T1000 (cell line): ENCODE data around the gene ZDHHC24.

Experiments
- DNase-seq: peaks from one replicate; lab custom pipeline; 2025; ENCODE audit warnings: mixed read lengths; lab: John Stamatoyannopoulos, UW

The ZDHHC24 gene

GRCh38 chr11:66566221-66566620 lies 20.4 kb upstream of the ZDHHC24 start:
- no peak for DNase-seq

- DNase-seq, result no peak
Measured at GRCh38 chr11:66564984-66565383, 19.1 kb upstream of the ZDHHC24 start.

DNA sequence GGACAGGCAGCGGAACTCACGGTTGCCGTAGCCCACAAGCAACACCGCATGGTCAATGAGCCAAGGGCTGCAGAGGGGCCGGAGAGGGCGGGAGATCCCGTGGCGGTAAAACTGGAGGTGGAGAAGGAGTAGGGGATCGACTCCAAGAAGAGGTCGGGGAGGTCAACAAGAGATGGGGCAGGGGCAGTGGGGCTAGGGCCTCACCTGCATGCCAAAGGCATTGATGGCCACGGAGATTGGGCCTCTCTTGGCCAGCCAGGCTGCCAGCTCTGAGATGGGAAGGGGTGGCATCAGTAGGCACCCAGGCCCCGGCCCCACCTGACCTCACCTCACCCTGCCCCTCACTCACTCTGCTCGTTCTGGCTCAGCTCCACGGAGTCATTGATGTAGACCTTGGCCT lies 18.7 kb upstream of the ZDHHC24 start:
- DNase-seq, result no peak

- no peak for DNase-seq
Measured at GRCh38 chr11:66563832-66564231, 18.0 kb upstream of the ZDHHC24 start.

GRCh38 chr11:66562907-66563583 lies 17.2 kb upstream of the ZDHHC24 start:
- DNase-seq, result no peak

DNA sequence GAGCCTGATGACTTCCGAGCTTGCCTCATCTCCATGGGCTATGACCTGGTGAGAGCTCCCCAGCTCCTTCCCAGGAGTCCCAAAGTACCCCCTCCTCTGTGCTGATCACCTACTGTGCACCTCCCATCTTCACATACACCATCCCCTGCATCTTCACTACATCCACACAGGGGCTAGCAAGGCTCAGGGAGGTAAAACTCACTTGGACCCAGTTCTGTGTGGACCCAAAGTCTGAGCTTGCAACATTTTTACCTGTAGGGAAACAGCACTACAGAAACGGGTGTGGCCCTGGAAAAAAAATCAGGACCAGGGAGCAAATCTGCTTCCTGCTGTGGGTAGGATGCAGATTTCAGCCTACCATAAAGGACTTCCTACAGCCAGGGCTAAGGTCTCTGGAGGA lies 16.4 kb upstream of the ZDHHC24 start:
- no peak for DNase-seq

DNA sequence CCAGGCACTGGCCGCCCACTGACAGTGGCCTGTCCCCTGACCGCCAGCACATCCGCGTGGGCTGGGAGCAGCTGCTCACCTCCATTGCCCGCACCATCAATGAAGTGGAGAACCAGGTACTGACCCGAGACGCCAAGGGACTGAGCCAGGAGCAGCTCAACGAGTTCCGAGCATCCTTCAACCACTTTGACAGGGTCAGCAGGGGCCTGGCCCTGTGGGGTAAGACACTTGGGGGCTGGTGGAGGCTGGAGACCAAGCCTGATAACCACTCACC lies 16.1 kb upstream of the ZDHHC24 start:
- DNase-seq, result no peak

DNA sequence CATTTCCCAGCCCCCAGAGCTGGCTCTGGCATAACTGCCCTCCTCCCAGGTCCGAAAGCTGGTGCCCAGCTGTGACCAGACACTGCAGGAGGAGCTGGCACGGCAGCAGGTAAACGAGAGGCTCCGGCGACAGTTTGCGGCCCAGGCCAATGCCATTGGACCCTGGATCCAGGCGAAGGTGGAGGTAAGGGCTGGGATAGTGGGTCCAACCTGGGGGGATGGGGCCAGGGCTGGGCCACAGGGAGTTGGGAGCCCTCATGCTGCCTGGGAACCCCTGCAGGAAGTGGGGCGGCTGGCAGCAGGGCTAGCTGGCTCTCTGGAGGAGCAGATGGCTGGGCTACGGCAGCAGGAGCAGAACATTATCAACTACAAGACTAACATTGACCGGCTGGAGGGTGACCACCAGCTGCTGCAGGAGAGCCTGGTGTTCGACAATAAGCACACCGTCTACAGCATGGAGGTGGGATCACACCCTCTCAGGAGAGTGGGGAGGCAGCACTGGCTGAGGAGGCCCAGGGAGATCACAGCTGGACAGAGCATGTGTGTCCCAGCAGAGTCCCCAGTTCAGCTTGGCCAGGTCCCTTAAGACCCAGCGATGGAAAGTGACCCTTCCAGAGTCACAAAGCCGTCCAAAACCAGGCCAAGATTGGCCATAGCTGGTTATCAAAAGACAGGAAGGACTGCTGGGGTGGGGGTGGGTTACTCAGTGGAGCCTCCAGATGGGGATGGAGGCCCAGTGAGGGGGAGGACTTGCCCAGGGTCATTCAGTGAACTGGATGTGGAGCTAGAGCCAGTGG lies 15.5 kb upstream of the ZDHHC24 start:
- no peak for DNase-seq

- DNase-seq, result no peak
Measured at GRCh38 chr11:66559866-66560676, 14.2 kb upstream of the ZDHHC24 start.

DNA sequence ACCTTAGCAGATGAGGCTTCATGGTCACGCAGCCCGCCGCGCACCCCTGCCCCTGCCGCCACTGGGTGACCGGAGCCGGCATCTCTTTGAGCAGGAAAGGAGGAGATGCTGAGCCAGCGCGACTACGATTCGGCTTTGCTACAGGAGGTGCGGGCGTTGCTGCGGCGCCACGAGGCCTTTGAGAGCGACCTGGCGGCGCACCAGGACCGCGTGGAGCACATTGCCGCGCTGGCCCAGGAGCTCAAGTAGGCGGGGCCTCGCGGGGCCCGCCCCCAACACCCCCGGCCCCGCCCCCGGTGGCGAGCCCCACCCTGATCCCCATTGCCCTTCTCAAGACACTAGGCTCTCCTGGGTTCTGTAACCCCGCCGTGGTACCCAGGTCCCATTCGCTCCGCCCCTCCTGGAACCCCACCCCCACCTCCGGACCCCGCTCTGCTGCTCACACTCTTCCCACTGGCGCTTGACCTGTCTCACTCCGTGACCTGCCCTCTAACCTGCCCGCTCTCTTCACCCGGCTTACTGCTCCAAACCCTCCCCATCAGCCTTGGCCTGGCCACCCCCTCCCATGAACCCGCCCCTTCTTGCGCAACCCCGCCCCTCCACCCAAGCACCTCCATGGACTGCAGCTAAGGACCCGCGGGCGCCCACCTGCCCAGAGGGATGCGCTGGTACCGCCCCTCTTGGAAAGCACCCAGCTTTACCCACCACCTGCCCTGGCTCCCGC lies 13.5 kb upstream of the ZDHHC24 start:
- no peak for DNase-seq

- no peak for DNase-seq
Measured at GRCh38 chr11:66557733-66558326, 12.0 kb upstream of the ZDHHC24 start.

- DNase-seq, result no peak
Measured at GRCh38 chr11:66556086-66556485, 10.2 kb upstream of the ZDHHC24 start.

DNA sequence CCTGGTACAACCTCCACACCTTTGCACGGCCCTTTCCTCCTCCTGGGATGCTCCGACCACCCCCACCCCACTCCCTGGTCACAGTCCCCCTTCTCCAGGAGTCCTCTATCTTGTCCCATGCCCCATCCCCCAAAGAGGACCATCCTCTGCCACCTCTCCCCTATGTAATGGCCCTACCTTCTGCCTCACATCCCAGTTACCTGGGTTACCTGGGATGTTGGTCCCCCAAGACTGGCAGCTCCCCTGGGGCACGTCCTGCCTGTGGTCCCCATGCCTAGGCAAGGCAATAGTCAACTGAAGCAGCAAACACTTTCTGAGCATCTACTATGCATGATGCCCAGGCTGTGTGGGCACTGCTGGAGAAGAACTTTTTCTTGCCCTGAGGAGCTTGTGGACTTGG lies 9.6 kb upstream of the ZDHHC24 start:
- DNase-seq, result no peak

DNA sequence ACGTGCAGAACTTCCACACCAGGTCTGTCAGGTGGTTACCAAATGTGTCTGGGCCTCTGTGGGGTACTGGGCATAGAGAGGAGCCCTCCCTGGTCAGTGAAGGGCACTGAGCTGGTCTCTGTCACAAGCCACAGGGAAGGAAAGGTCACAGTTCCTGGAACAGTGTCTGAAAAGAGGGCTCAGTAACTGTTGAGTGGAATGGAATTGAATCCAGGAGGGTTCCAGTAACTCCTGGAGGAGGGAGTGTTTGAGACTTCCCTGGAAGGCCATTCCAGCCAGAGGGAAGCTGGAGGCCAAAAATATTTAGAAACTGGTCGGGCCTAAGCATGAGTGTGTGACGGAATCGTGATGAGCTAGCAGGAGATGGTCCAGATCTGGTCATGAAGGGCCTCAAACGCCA lies 8.8 kb upstream of the ZDHHC24 start:
- no peak for DNase-seq

GRCh38 chr11:66550887-66551286 lies 5.0 kb upstream of the ZDHHC24 start:
- no peak for DNase-seq

- no peak for DNase-seq
Measured at GRCh38 chr11:66549696-66550095, 3.8 kb upstream of the ZDHHC24 start.

- DNase-seq, result no peak
Measured at GRCh38 chr11:66548774-66549630, 3.2 kb upstream of the ZDHHC24 start.

- DNase-seq, result no peak
Measured at GRCh38 chr11:66548041-66548440, 2.2 kb upstream of the ZDHHC24 start.

- DNase-seq, result no peak
Measured at GRCh38 chr11:66547662-66548009, 1.8 kb upstream of the ZDHHC24 start.

GRCh38 chr11:66546966-66547661 lies 1.3 kb upstream of the ZDHHC24 start:
- DNase-seq, result no peak
